IMR-90 (cell line): Measurements from ENCODE around the gene ROCK2. TPM values are rescaled to one million over a fixed set of nuclear protein-coding genes. Genes with fewer than 3 reads are reported as not detected.

ENCODE experiments used
- ATAC-seq: fragments of 200-7000 bp; cut with Tn5 transposase; 2 replicates; pipeline ENCODE4 v1.9.1; 2020; ENCODE audit warnings: low read depth, mild to moderate bottlenecking, moderate library complexity
- BruUV-seq: library from RNA; stranded (reverse); fragments of 400-500 nt; replicated peaks from 2 replicates; lab custom pipeline; 2021; lab: Mats Ljungman, UMichigan
- CTCF ChIA-PET: fragments of 300-600 bp; formaldehyde crosslinking; extraction: SDS; loops from one replicate; lab custom pipeline; 2021; ENCODE audit warnings: antibody characterized with exemption; lab: Yijun Ruan, JAX
- POLR2A ChIA-PET: fragments of 300-600 bp; sonication (Branson Sonifier 250); formaldehyde crosslinking; loops from one replicate; lab custom pipeline; 2022; ENCODE audit warnings: antibody characterized with exemption; ENCODE audit not compliant: unreplicated experiment; lab: Charles Lee
- DNase-seq: peaks from one replicate; pipeline ENCODE4 v3.0.0; 2013
- H2AFZ ChIP-seq: replicated peaks from 2 replicates; pipeline ENCODE3; 2013; ENCODE audit warnings: low read length, mild to moderate bottlenecking; ENCODE audit not compliant: poor library complexity
- H2AK5ac ChIP-seq: 2 replicates; pipeline ENCODE4 v1.6.1; 2013; ENCODE audit warnings: low read depth, low read length, inconsistent platforms
- H2AK9ac ChIP-seq: replicated peaks from 2 replicates; pipeline ENCODE3; 2013; ENCODE audit warnings: mild to moderate bottlenecking, low read depth, low read length, moderate library complexity; ENCODE audit not compliant: poor library complexity
- H2BK120ac ChIP-seq: 2 replicates; pipeline ENCODE4 v1.6.1; 2013; ENCODE audit warnings: low read depth, low read length, inconsistent platforms
- H2BK15ac ChIP-seq: 3 replicates; pipeline ENCODE4 v1.6.1; 2013; ENCODE audit warnings: low read depth, low read length, inconsistent platforms
- H2BK20ac ChIP-seq: 2 replicates; pipeline ENCODE4 v1.6.1; 2013; ENCODE audit warnings: low read depth, mild to moderate bottlenecking, inconsistent platforms, low read length, moderate library complexity
- H2BK5ac ChIP-seq: 2 replicates; pipeline ENCODE4 v1.6.1; 2013; ENCODE audit warnings: mild to moderate bottlenecking, low read depth, low read length, inconsistent platforms; ENCODE audit not compliant: poor library complexity, severe bottlenecking
- H3K14ac ChIP-seq: replicated peaks from 2 replicates; pipeline ENCODE4 v1.6.1; 2013; ENCODE audit warnings: low read depth, low read length, inconsistent platforms
- H3K18ac ChIP-seq: 2 replicates; pipeline ENCODE4 v1.6.1; 2013; ENCODE audit warnings: low read depth, low read length, control low read depth
- H3K23ac ChIP-seq: 2 replicates; pipeline ENCODE4 v1.6.1; 2013; ENCODE audit warnings: low read depth, low read length, inconsistent platforms
- H3K27ac ChIP-seq: 2 replicates; pipeline ENCODE4 v1.5.1; 2013; ENCODE audit warnings: mild to moderate bottlenecking, control low read depth, low read length; ENCODE audit not compliant: insufficient read depth
- H3K27me3 ChIP-seq: 2 replicates; pipeline ENCODE4 v1.6.1; 2013; ENCODE audit warnings: low read length; ENCODE audit not compliant: control insufficient read depth, insufficient read depth
- H3K36me3 ChIP-seq: 2 replicates; pipeline ENCODE4 v1.6.1; 2013; ENCODE audit warnings: low read length, mixed read lengths; ENCODE audit not compliant: control insufficient read depth, insufficient read depth
- H3K4ac ChIP-seq: 2 replicates; pipeline ENCODE4 v1.6.1; 2013; ENCODE audit warnings: low read depth, low read length, inconsistent platforms
- H3K4me1 ChIP-seq: 2 replicates; pipeline ENCODE4 v1.6.1; 2013; ENCODE audit warnings: low read length, mixed read lengths; ENCODE audit not compliant: control insufficient read depth, insufficient read depth
- H3K4me2 ChIP-seq: 2 replicates; pipeline ENCODE4 v1.6.1; 2013; ENCODE audit warnings: low read depth, mild to moderate bottlenecking, control low read depth, low read length, moderate library complexity
- H3K4me3 ChIP-seq: 2 replicates; pipeline ENCODE4 v1.5.1; 2013; ENCODE audit warnings: low read depth, mild to moderate bottlenecking, control low read depth, low read length, moderate library complexity; ENCODE audit not compliant: insufficient read depth
- H3K56ac ChIP-seq: 2 replicates; pipeline ENCODE4 v1.6.1; 2013; ENCODE audit warnings: low read length, inconsistent platforms; ENCODE audit not compliant: insufficient read depth; ENCODE audit errors: extremely low read depth
- H3K79me1 ChIP-seq, 2 experiments: 2 replicates each; pipeline ENCODE4 v1.6.1; 2013; ENCODE audit warnings: low read length in 2 of 2, inconsistent platforms in 1 of 2, low read depth in 1 of 2
- H3K9ac ChIP-seq: 2 replicates; pipeline ENCODE4 v1.6.1; 2013; ENCODE audit warnings: low read depth, low read length, control low read depth
- H3K9me1 ChIP-seq: 2 replicates; pipeline ENCODE4 v1.6.1; 2013; ENCODE audit warnings: low read length, inconsistent platforms; ENCODE audit not compliant: insufficient read depth
- H3K9me3 ChIP-seq: 2 replicates; pipeline ENCODE4 v1.6.1; 2013; ENCODE audit warnings: low read length; ENCODE audit not compliant: control insufficient read depth, insufficient read depth
- H4K20me1 ChIP-seq: 2 replicates; pipeline ENCODE4 v1.6.1; 2013; ENCODE audit warnings: low read length, inconsistent platforms; ENCODE audit not compliant: insufficient read depth
- H4K5ac ChIP-seq: 2 replicates; pipeline ENCODE4 v1.6.1; 2013; ENCODE audit warnings: mild to moderate bottlenecking, low read depth, low read length, control low read depth
- H4K8ac ChIP-seq, 2 experiments: 2 replicates each; pipeline ENCODE4 v1.6.1; 2013; ENCODE audit warnings: low read depth in 2 of 2, low read length in 2 of 2, control low read depth in 1 of 2, inconsistent platforms in 1 of 2
- H4K91ac ChIP-seq: 2 replicates; pipeline ENCODE4 v1.6.1; 2013; ENCODE audit warnings: low read depth, low read length, inconsistent platforms; ENCODE audit not compliant: insufficient read depth
- BHLHE40 ChIP-seq: fragments of 150-350 bp; IDR thresholded peaks from 2 replicates; pipeline ENCODE4 v1.6.1; 2016; ENCODE audit warnings: mild to moderate bottlenecking, low read depth, low read length
- CEBPB ChIP-seq: IDR thresholded peaks from 2 replicates; pipeline ENCODE4 v1.6.1; 2012; ENCODE audit warnings: low read depth, low read length, improper control_type of control experiment
- CHD1 ChIP-seq: IDR thresholded peaks from 2 replicates; pipeline ENCODE4 v1.6.1; 2012; ENCODE audit warnings: low read depth, low read length, improper control_type of control experiment
- FOS ChIP-seq: fragments of 150-350 bp; IDR thresholded peaks from 2 replicates; pipeline ENCODE4 v1.6.1; 2016; ENCODE audit warnings: low read depth, low read length
- NFE2L2 ChIP-seq: fragments of 150-350 bp; IDR thresholded peaks from 2 replicates; pipeline ENCODE4 v1.6.1; 2016; ENCODE audit warnings: low read depth, mild to moderate bottlenecking, low read length
- RAD21 ChIP-seq: IDR thresholded peaks from 2 replicates; pipeline ENCODE4 v1.6.1; 2012; ENCODE audit warnings: low read length, improper control_type of control experiment
- RCOR1 ChIP-seq: IDR thresholded peaks from 2 replicates; pipeline ENCODE4 v1.6.1; 2012; ENCODE audit warnings: mild to moderate bottlenecking, low read length, improper control_type of control experiment; ENCODE audit not compliant: insufficient replicate concordance
- RFX5 ChIP-seq: IDR thresholded peaks from 2 replicates; pipeline ENCODE4 v1.8.0; 2012; ENCODE audit warnings: low read depth, mild to moderate bottlenecking, low read length, moderate library complexity
- dilution Hi-C: fragments of 300-500 bp; cut with HindIII; formaldehyde crosslinking; loops from one replicate; pipeline ENCODE4 v1.14.3; 2018; ENCODE audit warnings: low sequenced_read_pairs; ENCODE audit not compliant: unreplicated experiment
- in situ Hi-C: fragments of 300-500 bp; cut with MboI; formaldehyde crosslinking; loops from 3 replicates; pipeline ENCODE4 v1.14.3; 2019; ENCODE audit warnings: low sequenced_read_pairs, inconsistent platforms, mixed read lengths
- intact Hi-C: fragments of 100-400 bp; cut with micrococcal nuclease; formaldehyde crosslinking; loops from 2 replicates; pipeline ENCODE4 v1.10.0; 2022
- polyA plus RNA-seq, 3 experiments: library from polyadenylated mRNA; depleted of rRNA; stranded (reverse); fragments of >200 nt; gene quantifications; 2 replicates each; pipeline ENCODE4 v1.2.3, GENCODE V29; 2012; ENCODE audit warnings: low replicate concordance in 1 of 3
- total RNA-seq: library from RNA; depleted of rRNA; stranded (reverse); fragments of >200 nt; gene quantifications from 2 replicates; pipeline ENCODE4 v1.2.3, GENCODE V29; 2012
- TF ChIP-seq, protein P1 (sequence below): conservative IDR thresholded peaks from 2 replicates; pipeline ENCODE4 v1.5.1; 2012; ENCODE audit warnings: mild to moderate bottlenecking, low read depth, low read length, improper control_type of control experiment
- TF ChIP-seq, protein P2 (sequence below): fragments of 150-350 bp; IDR thresholded peaks from 2 replicates; pipeline ENCODE4 v1.6.1; 2016; ENCODE audit warnings: low read depth, mild to moderate bottlenecking, low read length, moderate library complexity, borderline replicate concordance
- TF ChIP-seq, protein P3 (sequence below): fragments of 150-350 bp; IDR thresholded peaks from 2 replicates; pipeline ENCODE4 v1.6.1; 2017; ENCODE audit warnings: mild to moderate bottlenecking, antibody characterized with exemption, low read length, low read depth

ROCK2 gene
- total and polyA plus RNA-seq, 2 of the 4 experiments (the other 2 are of a cell fraction): 9.0 to 28.3 TPM

DNA sequence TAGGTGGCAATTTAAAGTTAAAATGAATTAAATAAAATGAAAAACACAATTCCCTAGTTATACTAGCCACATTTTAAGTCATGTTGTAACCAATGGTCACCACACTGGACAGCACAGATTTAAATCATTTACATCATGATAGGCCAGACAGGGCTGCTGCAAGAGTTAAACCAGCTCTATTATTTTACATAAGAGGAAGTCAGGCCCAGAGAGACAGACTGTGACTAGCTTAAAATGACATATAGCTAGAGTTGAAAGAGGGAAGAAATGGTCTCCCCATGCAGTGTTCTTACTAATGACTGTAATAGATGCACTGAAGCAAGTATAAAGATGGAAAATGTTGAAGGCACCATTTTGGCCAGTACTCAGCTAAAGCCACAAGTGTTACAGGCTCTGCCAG is 119.5 kb downstream of the ROCK2 start:
- ChIA-PET POLR2A (no interaction called here), CTCF (interaction anchor here (1.0 to 1.1 kb wide), 2 partner anchors 9 to 187 kb away, joined by 3 to 5 read pairs; no protein-coding TSS in a partner anchor)
- no peak overlapping the region for H2AFZ ChIP-seq
- dilution Hi-C loops (no loop called here), in situ Hi-C loops (no loop called here), intact Hi-C loops (loop anchor here (5.0 kb wide), 1 partner anchor 33 kb away; no protein-coding TSS in a partner anchor)
- H4K20me1 ChIP-seq: no peaks in the 10 kb centered on the region; the same call in 1 of the 2 replicates
- H3K36me3 ChIP-seq: peaks cover 9% of the 10 kb centered on the region
- no peaks in the 10 kb centered on the region for H3K27me3 ChIP-seq
- no peak overlapping the region for H3K9ac ChIP-seq
- H3K4me3 ChIP-seq: no peak overlapping the region
- no peak overlapping the region for H3K4ac ChIP-seq
- no peak overlapping the region for H2BK120ac ChIP-seq
- no peak overlapping the region for H4K5ac ChIP-seq
- no peak overlapping the region for H3K4me2 ChIP-seq
- ATAC-seq (no peak), DNase-seq (no peak)
- H2BK20ac ChIP-seq: no peak overlapping the region
- H4K91ac ChIP-seq: no peak overlapping the region
- no peak overlapping the region for H3K27ac ChIP-seq
- no peak overlapping the region for H2AK5ac ChIP-seq
- no peaks in the 10 kb centered on the region; the same call in 1 of the 2 replicates for H3K9me1 ChIP-seq
- TF ChIP-seq BHLHE40 (no peak), RAD21 (no peak), RFX5 (no peak), NFE2L2 (no peak), FOS (no peak), RCOR1 (no peak), CHD1 (no peak), CEBPB (no peak)
- TF ChIP-seq, protein P1, sequence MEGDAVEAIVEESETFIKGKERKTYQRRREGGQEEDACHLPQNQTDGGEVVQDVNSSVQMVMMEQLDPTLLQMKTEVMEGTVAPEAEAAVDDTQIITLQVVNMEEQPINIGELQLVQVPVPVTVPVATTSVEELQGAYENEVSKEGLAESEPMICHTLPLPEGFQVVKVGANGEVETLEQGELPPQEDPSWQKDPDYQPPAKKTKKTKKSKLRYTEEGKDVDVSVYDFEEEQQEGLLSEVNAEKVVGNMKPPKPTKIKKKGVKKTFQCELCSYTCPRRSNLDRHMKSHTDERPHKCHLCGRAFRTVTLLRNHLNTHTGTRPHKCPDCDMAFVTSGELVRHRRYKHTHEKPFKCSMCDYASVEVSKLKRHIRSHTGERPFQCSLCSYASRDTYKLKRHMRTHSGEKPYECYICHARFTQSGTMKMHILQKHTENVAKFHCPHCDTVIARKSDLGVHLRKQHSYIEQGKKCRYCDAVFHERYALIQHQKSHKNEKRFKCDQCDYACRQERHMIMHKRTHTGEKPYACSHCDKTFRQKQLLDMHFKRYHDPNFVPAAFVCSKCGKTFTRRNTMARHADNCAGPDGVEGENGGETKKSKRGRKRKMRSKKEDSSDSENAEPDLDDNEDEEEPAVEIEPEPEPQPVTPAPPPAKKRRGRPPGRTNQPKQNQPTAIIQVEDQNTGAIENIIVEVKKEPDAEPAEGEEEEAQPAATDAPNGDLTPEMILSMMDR: no peak
- TF ChIP-seq, protein P2, sequence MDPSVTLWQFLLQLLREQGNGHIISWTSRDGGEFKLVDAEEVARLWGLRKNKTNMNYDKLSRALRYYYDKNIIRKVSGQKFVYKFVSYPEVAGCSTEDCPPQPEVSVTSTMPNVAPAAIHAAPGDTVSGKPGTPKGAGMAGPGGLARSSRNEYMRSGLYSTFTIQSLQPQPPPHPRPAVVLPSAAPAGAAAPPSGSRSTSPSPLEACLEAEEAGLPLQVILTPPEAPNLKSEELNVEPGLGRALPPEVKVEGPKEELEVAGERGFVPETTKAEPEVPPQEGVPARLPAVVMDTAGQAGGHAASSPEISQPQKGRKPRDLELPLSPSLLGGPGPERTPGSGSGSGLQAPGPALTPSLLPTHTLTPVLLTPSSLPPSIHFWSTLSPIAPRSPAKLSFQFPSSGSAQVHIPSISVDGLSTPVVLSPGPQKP: no peak
- TF ChIP-seq, protein P3, sequence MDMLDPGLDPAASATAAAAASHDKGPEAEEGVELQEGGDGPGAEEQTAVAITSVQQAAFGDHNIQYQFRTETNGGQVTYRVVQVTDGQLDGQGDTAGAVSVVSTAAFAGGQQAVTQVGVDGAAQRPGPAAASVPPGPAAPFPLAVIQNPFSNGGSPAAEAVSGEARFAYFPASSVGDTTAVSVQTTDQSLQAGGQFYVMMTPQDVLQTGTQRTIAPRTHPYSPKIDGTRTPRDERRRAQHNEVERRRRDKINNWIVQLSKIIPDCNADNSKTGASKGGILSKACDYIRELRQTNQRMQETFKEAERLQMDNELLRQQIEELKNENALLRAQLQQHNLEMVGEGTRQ: no peak
- H4K8ac ChIP-seq: no peak overlapping the region
- no peak overlapping the region for H3K56ac ChIP-seq
- no peak overlapping the region for H3K18ac ChIP-seq
- no peak overlapping the region for H3K14ac ChIP-seq
- no peaks in the 10 kb centered on the region for H3K9me3 ChIP-seq
- H3K4me1 ChIP-seq: no peaks in the 10 kb centered on the region
- H2BK15ac ChIP-seq: no peak overlapping the region
- no peak overlapping the region for H2BK5ac ChIP-seq
- H2AK9ac ChIP-seq: no peak overlapping the region
- H3K79me1 ChIP-seq: peaks cover 16 to 43% of the 10 kb centered on the region in 2 experiments; a peak in 3 of 4 replicates
- BruUV-seq: no TSS peak
- no peak overlapping the region for H3K23ac ChIP-seq
